IgD-negative memory B cell (primary cell): ENCODE results near the gene MNAT1. TPM values are rescaled to one million over a fixed set of nuclear protein-coding genes. Genes with fewer than 3 reads are reported as not detected.

Experiments
- H3K27ac Mint-ChIP-seq, 3 donors: one replicate each; pipeline ENCODE4 v1.8.0; 2020 to 2022; ENCODE audit warnings: mild to moderate bottlenecking in 3 of 3, mixed read lengths in 3 of 3, moderate library complexity in 1 of 3
- H3K27me3 Mint-ChIP-seq: one replicate; pipeline ENCODE4 v1.8.0; 2021; ENCODE audit warnings: mixed read lengths
- H3K36me3 Mint-ChIP-seq: one replicate; pipeline ENCODE4 v1.8.0; 2020; ENCODE audit warnings: mild to moderate bottlenecking, mixed read lengths
- H3K4me1 Mint-ChIP-seq, 3 donors: one replicate each; pipeline ENCODE4 v1.8.0; 2020 to 2022; ENCODE audit warnings: mixed read lengths in 3 of 3, mild to moderate bottlenecking in 1 of 3
- H3K4me3 Mint-ChIP-seq, 4 donors: one replicate each; pipeline ENCODE4 v1.8.0; 2020 to 2022; ENCODE audit warnings: mild to moderate bottlenecking in 4 of 4, mixed read lengths in 4 of 4, moderate library complexity in 3 of 4
- H3K9me3 Mint-ChIP-seq, 3 donors: one replicate each; pipeline ENCODE4 v1.8.0; 2020 to 2021; ENCODE audit warnings: mixed read lengths in 3 of 3, mild to moderate bottlenecking in 1 of 3
- polyA plus RNA-seq: library from polyadenylated mRNA; unstranded; fragments of 300-500 nt; fragmentation: Illumina TruSeq; gene quantifications from one replicate; pipeline ENCODE4 v1.2.3, GENCODE V29; 2021

MNAT1 gene
- polyA plus RNA-seq, 1 donor from 2014 or later = 18.0 TPM

DNA sequence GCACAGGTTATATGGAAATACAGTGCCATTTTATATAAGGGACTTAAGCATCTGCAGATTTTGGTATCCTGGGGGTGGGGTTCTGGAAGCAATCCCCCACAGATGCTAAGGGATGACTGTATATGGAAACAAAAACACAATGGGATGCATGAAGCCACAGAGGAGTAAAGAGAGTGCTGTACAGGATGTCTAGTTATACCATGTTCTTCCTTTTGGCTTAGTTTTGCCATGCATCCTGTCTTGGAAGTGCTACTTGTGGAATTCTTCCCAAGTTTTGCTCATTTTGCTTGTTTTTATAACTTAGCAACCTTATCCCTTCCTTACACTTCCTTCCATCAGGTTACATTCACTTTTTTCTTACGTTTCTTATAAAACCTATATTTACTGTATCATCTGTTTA, 190.7 kb downstream of the MNAT1 start:
- Mint-ChIP-seq H3K36me3 (peaks cover 7% of the 10 kb centered on the region), H3K4me3 (no peak overlapping the region), H3K9me3 (no peaks in the 10 kb centered on the region), H3K4me1 (peaks cover 0 to 9% (median 6%) of the 10 kb centered on the region in 3 donors), H3K27me3 (no peaks in the 10 kb centered on the region), H3K27ac (no peak overlapping the region)

DNA sequence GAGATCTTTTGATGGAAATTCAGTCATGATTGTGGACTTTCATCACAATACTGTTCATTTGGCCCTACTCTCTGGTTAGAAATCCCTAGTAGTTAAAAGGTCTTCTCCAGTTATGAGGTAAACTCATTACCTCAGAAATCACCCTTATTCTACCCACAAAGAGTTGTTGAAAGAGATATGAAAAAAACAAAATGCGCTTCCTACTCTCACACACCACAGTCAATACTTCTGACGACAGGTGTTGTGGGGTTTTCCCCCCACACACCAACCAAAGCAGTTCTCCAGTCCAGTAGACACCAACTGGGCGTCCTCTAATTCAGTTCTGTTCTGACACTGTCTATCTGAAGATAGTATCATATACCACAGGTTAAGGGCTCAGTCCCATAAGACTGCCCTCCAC, 191.4 kb downstream of the MNAT1 start:
- no peaks in the 10 kb centered on the region for H3K27me3 Mint-ChIP-seq

DNA sequence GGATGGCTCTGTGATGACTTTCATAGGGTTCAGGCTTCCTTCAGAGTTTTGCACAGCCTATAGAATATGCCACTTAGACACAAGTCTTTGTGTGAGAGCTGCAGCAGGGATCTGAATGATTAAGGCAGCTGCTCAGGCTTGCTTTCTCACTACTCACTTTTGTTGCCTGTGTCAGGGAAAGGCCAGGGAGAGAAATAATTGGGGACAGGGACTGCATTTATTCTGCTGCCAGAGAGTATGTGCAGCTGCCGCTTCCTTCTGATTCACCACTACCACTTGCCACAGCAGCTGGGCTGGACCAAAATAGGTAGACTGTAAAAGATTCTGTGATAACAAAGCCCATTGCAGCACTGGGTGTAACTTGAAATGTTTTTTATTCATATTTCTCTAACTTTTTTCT, 196.7 kb downstream of the MNAT1 start:
- no peak overlapping the region for H3K27ac Mint-ChIP-seq
- H3K27me3 Mint-ChIP-seq = no peaks in the 10 kb centered on the region
- H3K4me3 Mint-ChIP-seq = no peak overlapping the region
- H3K9me3 Mint-ChIP-seq = no peaks in the 10 kb centered on the region
- H3K36me3 Mint-ChIP-seq = peaks cover 5% of the 10 kb centered on the region
- peaks cover 0 to 4% (median 3%) of the 10 kb centered on the region in 3 donors for H3K4me1 Mint-ChIP-seq

More for the DNA sequence above, 191.4 kb downstream of the MNAT1 start:
- Mint-ChIP-seq H3K4me3 (no peak overlapping the region), H3K36me3 (peaks cover 7% of the 10 kb centered on the region), H3K4me1 (peaks cover 0 to 9% (median 6%) of the 10 kb centered on the region in 3 donors), H3K27ac (no peak overlapping the region), H3K9me3 (no peaks in the 10 kb centered on the region)

DNA sequence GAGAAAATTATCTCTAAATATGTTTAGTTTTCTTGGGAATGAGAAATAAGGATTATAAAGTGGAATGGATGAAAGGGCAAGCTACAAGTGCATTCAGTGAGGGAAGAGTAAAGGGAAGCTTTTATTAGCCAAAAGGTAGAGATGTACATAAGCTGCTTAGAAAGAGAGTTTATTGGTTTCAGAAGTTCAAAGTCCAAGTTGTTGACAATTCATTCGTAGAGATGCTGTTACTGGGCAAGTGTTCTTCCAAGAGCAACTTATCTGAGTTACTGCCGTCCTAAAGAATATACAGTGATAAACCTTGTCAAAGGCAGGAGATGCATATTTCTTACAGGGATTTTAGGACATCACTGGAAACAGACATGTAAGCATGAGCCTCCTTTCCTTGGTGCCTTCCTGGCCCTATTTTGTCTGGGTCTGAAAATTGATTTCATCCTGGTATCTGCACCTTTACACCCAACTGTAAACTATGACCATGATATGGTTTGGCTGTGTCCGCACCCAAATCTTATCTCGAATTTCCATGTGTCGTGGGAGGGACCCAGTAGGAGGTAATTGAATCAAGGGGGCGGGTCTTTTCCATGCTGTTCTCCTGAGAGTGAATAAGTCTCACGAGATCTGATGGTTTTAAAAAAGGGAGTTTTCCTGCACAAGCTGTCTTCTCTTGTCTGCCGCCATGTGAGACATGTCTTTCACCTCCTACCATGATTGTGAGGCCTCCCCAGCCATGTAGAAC, 199.5 kb downstream of the MNAT1 start:
- peaks cover 3% of the 10 kb centered on the region for H3K36me3 Mint-ChIP-seq
- no peaks in the 10 kb centered on the region for H3K27me3 Mint-ChIP-seq
- H3K9me3 Mint-ChIP-seq = no peaks in the 10 kb centered on the region
- no peak overlapping the region for H3K27ac Mint-ChIP-seq
- H3K4me3 Mint-ChIP-seq = peak overlapping the region in 1 of 4 donors; percentile 1
- H3K4me1 Mint-ChIP-seq = peaks cover 0 to 4% (median 1%) of the 10 kb centered on the region in 3 donors

DNA sequence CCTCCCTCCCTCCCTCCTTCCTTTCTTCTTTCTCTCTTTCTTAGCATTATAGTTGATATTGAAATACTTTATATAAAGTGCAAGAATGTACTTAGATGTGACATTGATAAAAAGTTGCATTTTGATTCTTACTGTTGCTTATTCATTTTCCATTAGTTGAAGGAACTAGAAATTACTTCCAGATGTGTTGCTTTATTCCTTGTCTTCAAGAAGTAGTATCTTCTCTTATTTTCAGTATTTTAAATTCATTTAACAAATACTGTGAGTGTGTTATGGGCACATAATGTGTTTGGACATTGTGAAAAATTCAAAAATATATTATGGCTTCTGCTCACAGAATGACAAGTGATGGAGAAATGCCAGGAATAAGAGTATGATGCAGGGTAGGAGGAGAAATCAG, 200.8 kb downstream of the MNAT1 start:
- Mint-ChIP-seq H3K36me3 (peaks cover 3% of the 10 kb centered on the region), H3K4me1 (peaks cover 0 to 4% (median 1%) of the 10 kb centered on the region in 3 donors), H3K4me3 (no peak overlapping the region), H3K9me3 (no peaks in the 10 kb centered on the region), H3K27me3 (no peaks in the 10 kb centered on the region), H3K27ac (no peak overlapping the region)

DNA sequence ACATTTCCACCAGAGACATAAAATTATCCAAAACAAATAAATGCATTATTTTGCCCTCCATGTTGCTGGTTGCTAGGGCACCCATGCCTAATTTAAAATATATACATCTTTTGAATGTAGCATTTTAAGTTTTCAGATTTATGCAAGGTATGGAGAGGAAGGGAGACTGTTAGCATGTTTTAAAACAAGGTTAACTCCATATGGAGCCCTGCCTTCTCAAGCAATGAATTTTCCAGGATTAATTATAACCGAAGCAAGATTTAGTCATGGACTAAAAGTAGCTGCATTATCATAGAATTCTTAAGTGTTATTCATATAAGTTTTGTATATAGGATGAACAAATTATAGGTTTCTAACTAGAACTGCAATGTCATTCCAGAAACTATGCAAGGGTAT, 209.1 kb downstream of the MNAT1 start:
- H3K4me1 Mint-ChIP-seq = peaks cover 0 to 2% (median 0%) of the 10 kb centered on the region in 3 donors
- H3K27ac Mint-ChIP-seq = no peak overlapping the region
- H3K9me3 Mint-ChIP-seq = peaks cover 0 to 1% (median 0%) of the 10 kb centered on the region in 3 donors
- peaks cover 7% of the 10 kb centered on the region for H3K36me3 Mint-ChIP-seq
- H3K27me3 Mint-ChIP-seq = no peaks in the 10 kb centered on the region
- H3K4me3 Mint-ChIP-seq = no peak overlapping the region

DNA sequence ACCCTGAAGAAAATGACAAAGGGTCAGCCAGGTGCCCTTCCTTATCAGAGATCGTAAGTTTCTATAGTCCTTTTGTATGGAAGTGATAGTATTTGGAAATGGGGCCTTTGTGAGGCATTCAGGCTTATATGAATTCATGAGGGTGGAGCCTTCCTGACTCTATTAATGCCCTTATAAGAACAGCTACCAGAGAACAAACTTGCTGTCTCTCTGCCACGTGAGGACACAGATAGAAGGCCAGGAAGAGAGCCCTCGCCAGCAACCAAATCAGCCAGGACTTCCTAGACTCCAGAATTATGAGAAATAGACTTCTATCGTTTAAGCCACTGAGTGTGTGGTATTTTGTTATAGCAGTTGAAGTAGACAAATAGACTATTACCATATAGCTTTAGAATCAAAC, 209.6 kb downstream of the MNAT1 start:
- Mint-ChIP-seq H3K4me1 (peaks cover 0 to 2% (median 0%) of the 10 kb centered on the region in 3 donors), H3K4me3 (no peak overlapping the region), H3K27me3 (no peaks in the 10 kb centered on the region), H3K9me3 (peaks cover 0 to 1% (median 0%) of the 10 kb centered on the region in 3 donors), H3K36me3 (peaks cover 7% of the 10 kb centered on the region), H3K27ac (no peak overlapping the region)

DNA sequence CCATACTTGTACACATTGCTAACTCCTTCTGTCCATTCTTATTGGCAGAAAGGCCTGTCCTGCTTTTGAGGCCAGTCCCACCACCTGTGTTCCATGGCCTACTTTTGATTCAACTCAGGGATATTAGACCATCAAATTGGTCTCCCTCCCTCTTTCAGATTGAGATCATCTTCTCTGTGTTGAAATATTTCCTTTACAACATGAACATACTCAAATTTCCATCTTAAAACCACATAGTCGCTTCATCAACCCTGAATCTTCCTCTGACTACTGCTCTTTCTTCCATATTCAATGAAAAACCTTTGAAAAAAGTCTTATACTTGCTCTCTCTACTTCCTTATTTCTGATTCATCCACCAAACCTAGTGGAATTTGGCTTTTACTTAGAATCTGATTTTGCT, 211.4 kb downstream of the MNAT1 start:
- Mint-ChIP-seq H3K27ac (no peak overlapping the region), H3K9me3 (peaks cover 0 to 1% (median 0%) of the 10 kb centered on the region in 3 donors), H3K36me3 (peaks cover 7% of the 10 kb centered on the region), H3K4me1 (peaks cover 0 to 2% (median 0%) of the 10 kb centered on the region in 3 donors), H3K27me3 (no peaks in the 10 kb centered on the region), H3K4me3 (no peak overlapping the region)

DNA sequence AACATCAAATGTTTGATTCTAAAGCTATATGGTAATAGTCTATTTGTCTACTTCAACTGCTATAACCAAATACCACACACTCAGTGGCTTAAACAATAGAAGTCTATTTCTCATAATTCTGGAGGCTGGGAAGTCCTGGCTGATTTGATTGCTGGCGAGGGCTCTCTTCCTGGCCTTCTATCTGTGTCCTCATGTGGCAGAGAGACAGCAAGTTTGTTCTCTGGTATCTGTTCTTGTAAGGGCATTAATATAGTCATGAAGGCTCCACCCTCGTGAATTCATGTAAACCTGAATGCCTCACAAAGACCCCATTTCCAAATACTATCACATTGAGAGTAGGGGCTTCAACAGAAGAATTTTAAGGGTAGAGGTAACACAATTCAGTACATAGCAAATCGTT, 212.2 kb downstream of the MNAT1 start:
- Mint-ChIP-seq H3K27me3 (no peaks in the 10 kb centered on the region), H3K36me3 (peaks cover 7% of the 10 kb centered on the region), H3K4me3 (no peak overlapping the region), H3K9me3 (peaks cover 0 to 1% (median 0%) of the 10 kb centered on the region in 3 donors), H3K4me1 (peaks cover 0 to 2% (median 0%) of the 10 kb centered on the region in 3 donors), H3K27ac (no peak overlapping the region)

DNA sequence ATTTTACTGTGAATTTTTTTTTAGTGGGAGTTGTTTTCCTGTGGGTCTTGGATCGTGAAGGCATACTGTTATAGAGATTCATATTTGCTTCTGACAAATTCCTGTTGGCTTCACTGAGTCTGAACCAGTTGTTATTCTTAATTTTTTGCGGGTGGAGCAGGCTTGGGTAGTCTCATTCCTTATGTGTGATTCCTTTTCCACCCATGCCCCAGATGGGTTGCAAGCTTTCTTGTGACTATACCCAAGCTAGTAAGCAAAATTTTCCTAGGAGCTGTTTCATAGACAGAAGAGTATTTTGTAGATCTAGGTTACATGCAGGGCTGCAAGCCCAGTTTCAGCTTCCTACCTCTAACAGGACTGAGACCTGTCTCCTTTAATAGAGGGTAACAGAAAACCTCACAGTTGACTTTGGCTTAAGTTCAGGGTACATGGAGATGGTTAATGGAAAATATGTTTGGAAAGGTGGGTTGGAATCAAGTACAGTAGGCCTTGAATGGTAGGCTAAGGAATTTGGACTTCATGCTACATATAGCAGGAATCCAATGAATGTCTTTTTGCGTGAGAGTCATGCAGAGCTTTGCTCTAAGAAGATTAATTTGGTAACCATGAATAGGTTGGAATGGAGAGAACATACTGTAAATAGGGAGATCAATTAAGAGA, 217.3 kb downstream of the MNAT1 start:
- no peaks in the 10 kb centered on the region for H3K27me3 Mint-ChIP-seq
- H3K36me3 Mint-ChIP-seq = peaks cover 16% of the 10 kb centered on the region
- H3K27ac Mint-ChIP-seq = no peak overlapping the region

DNA sequence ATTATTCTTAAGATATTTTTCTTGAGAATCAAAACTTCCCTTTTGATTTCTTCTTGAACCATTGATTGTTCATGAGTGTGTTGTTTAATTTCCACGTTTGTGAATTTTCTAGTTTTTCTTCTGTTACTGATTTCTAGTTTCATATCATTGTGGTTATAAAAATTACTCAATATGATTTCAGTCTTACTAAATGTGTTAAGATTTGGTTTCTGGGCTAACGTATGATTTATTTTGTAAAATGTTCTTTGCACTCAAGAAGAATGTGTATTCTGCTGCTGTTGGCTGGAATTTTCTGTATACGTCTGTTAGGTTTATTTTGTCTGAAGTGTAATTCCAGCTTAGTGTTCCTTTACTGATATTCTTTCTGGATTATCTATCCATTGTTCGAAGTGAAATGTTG, 221.6 kb downstream of the MNAT1 start:
- Mint-ChIP-seq H3K27ac (no peak overlapping the region), H3K4me3 (no peak overlapping the region), H3K27me3 (no peaks in the 10 kb centered on the region), H3K36me3 (peaks cover 30% of the 10 kb centered on the region), H3K4me1 (peaks cover 0 to 4% (median 0%) of the 10 kb centered on the region in 3 donors), H3K9me3 (peaks cover 12 to 42% (median 22%) of the 10 kb centered on the region in 3 donors)

More for the DNA sequence above, 217.3 kb downstream of the MNAT1 start:
- no peak overlapping the region for H3K4me3 Mint-ChIP-seq
- H3K4me1 Mint-ChIP-seq = peaks cover 0 to 2% (median 0%) of the 10 kb centered on the region in 3 donors
- H3K9me3 Mint-ChIP-seq = peaks cover 8 to 17% (median 12%) of the 10 kb centered on the region in 3 donors

DNA sequence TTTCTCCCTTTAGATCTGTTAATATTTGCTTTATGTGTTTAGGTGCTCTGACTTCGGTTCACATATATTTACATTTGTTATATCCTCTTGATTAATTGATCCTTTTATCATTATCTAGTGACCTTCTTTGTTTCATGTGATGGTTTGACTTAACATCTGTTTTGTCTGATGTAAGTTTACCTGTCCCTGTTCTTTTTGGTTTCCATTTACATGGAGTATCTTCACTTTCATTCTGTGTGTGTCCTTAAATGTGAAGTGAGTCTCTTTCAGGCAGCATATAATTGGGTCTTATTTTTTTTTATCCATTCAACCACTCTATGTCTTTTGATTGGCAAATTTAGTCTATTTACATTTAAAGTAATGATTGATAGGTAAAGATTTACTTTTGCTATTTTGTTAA, 222.1 kb downstream of the MNAT1 start:
- no peaks in the 10 kb centered on the region for H3K27me3 Mint-ChIP-seq
- H3K36me3 Mint-ChIP-seq = peaks cover 30% of the 10 kb centered on the region
- peak overlapping the region in 1 of 3 donors; percentile 32 for H3K27ac Mint-ChIP-seq
- peaks cover 0 to 6% (median 0%) of the 10 kb centered on the region in 3 donors for H3K4me1 Mint-ChIP-seq
- H3K9me3 Mint-ChIP-seq = peaks cover 12 to 42% (median 22%) of the 10 kb centered on the region in 3 donors
- H3K4me3 Mint-ChIP-seq = peak overlapping the region in 1 of 4 donors; percentile 23

DNA sequence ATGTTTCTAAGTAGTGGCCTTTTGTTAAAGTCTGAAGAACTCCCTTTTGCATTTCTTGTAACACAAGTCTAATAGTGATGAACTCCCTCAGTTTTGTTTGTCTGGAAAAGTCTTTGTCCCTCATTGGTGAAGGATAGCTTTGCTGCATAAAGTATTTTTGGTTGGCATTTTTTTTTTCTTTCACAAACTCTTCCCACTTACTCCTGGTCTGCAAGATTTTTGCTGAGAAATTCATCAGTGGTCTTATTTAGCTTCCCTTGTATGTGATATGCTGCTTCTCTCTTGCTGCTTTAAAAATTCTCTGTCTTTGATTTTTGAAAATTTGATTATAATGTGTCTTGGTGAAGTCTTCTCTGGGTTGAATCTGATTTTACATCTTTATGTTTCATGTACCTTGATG, 223.6 kb downstream of the MNAT1 start:
- H3K4me3 Mint-ChIP-seq = no peak overlapping the region
- no peaks in the 10 kb centered on the region for H3K27me3 Mint-ChIP-seq
- H3K27ac Mint-ChIP-seq = no peak overlapping the region
- H3K9me3 Mint-ChIP-seq = peaks cover 12 to 42% (median 22%) of the 10 kb centered on the region in 3 donors
- H3K4me1 Mint-ChIP-seq = peaks cover 0 to 6% (median 0%) of the 10 kb centered on the region in 3 donors
- peaks cover 30% of the 10 kb centered on the region for H3K36me3 Mint-ChIP-seq

DNA sequence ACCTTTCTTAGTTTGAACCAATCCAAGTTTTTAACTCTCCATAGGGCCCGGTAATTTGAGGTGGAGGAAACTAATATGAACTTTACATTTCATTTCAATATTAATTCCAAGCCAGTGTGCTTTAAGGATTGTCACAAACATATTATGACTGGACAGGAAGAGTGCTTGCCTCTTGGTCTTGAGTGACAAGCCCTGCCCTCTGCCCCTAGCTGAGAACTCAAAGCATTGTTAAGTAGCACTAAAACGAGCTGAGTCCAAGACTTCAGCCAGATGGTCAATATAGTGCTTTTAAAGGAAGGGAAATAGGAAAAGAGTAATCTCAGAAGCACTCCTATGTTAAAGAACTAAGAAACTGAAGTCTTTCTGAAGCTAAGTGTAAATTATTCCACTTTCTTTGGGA, 229.2 kb downstream of the MNAT1 start:
- Mint-ChIP-seq H3K36me3 (peaks cover 7% of the 10 kb centered on the region), H3K4me1 (peaks cover 0 to 1% (median 0%) of the 10 kb centered on the region in 3 donors), H3K27ac (no peak overlapping the region), H3K4me3 (no peak overlapping the region), H3K9me3 (peaks cover 1 to 16% (median 4%) of the 10 kb centered on the region in 3 donors), H3K27me3 (no peaks in the 10 kb centered on the region)

DNA sequence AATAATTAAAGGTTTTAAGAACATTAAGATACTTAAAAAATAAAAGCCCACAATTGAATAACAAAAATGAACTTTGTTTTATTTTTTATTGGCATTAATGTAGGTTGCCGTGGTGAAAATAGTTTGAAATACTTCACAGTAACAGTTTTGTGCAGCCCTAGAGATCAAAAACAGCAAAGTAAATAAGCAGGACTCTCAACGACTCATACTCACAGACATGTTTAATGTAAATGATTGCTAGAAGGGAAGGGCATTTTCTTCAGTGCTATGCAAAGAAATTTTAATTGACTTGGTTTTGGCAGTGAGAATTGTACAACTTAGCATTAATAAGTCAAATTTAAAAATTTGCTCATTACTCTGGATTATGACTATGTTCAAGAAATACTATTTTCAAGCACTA, 230.3 kb downstream of the MNAT1 start:
- Mint-ChIP-seq H3K27me3 (no peaks in the 10 kb centered on the region), H3K4me3 (no peak overlapping the region), H3K27ac (no peak overlapping the region), H3K9me3 (peaks cover 0 to 6% (median 1%) of the 10 kb centered on the region in 3 donors), H3K4me1 (peaks cover 0 to 1% (median 0%) of the 10 kb centered on the region in 3 donors), H3K36me3 (peaks cover 3% of the 10 kb centered on the region)
